GM23338 (cell line): Measurements from ENCODE around the gene KCTD1.

Source experiments
- CREB1 ChIP-seq: fragments of 250-450 bp; sonication (Bioruptor Pico); IDR thresholded peaks from 2 replicates; pipeline ENCODE4 v1.5.0; 2020; ENCODE audit warnings: low read depth, mild to moderate bottlenecking, moderate library complexity
- EZH2 ChIP-seq: fragments of 200-600 bp; sonication (generic); IDR thresholded peaks from one replicate; pipeline ENCODE4 v1.8.0; 2017; ENCODE audit warnings: antibody characterized with exemption, mild to moderate bottlenecking, low read depth; ENCODE audit not compliant: unreplicated experiment
- EZH2phosphoT487 ChIP-seq: fragments of 200-600 bp; sonication (generic); IDR thresholded peaks from one replicate; pipeline ENCODE4 v1.8.1; 2018; ENCODE audit warnings: antibody characterized with exemption; ENCODE audit not compliant: unreplicated experiment
- POLR2AphosphoS5 ChIP-seq: IDR thresholded peaks from 2 replicates; pipeline ENCODE4 v1.6.1; 2016; ENCODE audit warnings: antibody characterized with exemption, low read depth
- ZNF331 ChIP-seq: fragments of 250-450 bp; sonication (Bioruptor Pico); IDR thresholded peaks from 2 replicates; pipeline ENCODE4 v1.5.0; 2020; ENCODE audit warnings: low read depth, mild to moderate bottlenecking, moderate library complexity
- TF ChIP-seq, protein P1 (sequence below), 2 experiments: fragments of 200-600 bp in 1 of 2; sonication (generic) in 1 of 2; conservative IDR thresholded peaks; 2 replicates each; pipeline versions ENCODE4 v1.5.1 to v1.6.1; 2016 to 2017; ENCODE audit warnings: antibody characterized with exemption in 2 of 2, low read depth in 2 of 2, mild to moderate bottlenecking in 2 of 2, moderate library complexity in 1 of 2
- TF ChIP-seq, protein P2 (sequence below): IDR thresholded peaks from one replicate; pipeline ENCODE4 v1.6.1; 2018; ENCODE audit warnings: antibody characterized with exemption; ENCODE audit not compliant: unreplicated experiment
- TF ChIP-seq, protein P3 (sequence below): fragments of 250-450 bp; sonication (Bioruptor Pico); IDR thresholded peaks from 2 replicates; pipeline ENCODE4 v1.5.0; 2020; ENCODE audit warnings: mild to moderate bottlenecking, moderate library complexity

DNA sequence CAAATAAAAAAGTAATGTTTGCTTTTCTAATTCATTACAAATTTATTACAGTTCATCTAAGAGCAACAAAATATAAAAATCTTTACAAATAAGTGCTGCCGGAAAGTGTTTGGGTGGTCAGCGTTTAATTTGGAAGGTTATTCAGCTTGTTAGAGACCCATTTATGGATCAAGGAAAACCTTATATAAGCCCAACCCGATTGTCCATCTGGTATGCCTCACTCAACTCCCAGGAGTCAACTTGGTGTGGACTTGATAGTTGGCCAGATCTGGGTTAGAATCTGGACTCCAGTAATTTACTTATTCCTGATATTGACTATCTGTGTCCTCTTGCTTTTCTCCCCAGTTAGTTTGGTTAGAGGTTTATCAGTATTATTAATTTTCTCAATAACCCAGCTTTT lies 106.2 kb downstream of the KCTD1 start:
- TF ChIP-seq EZH2phosphoT487 (no peak), EZH2 (no peak), CREB1 (CRISPR knock-in tag) (no peak), ZNF331 (CRISPR knock-in tag) (no peak), POLR2AphosphoS5 (no peak)
- TF ChIP-seq, protein P1, sequence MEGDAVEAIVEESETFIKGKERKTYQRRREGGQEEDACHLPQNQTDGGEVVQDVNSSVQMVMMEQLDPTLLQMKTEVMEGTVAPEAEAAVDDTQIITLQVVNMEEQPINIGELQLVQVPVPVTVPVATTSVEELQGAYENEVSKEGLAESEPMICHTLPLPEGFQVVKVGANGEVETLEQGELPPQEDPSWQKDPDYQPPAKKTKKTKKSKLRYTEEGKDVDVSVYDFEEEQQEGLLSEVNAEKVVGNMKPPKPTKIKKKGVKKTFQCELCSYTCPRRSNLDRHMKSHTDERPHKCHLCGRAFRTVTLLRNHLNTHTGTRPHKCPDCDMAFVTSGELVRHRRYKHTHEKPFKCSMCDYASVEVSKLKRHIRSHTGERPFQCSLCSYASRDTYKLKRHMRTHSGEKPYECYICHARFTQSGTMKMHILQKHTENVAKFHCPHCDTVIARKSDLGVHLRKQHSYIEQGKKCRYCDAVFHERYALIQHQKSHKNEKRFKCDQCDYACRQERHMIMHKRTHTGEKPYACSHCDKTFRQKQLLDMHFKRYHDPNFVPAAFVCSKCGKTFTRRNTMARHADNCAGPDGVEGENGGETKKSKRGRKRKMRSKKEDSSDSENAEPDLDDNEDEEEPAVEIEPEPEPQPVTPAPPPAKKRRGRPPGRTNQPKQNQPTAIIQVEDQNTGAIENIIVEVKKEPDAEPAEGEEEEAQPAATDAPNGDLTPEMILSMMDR (conservative IDR thresholded peaks at IDR 0.05; ENCODE audit: low read depth in 2 of 2): no peak
- TF ChIP-seq, protein P2, sequence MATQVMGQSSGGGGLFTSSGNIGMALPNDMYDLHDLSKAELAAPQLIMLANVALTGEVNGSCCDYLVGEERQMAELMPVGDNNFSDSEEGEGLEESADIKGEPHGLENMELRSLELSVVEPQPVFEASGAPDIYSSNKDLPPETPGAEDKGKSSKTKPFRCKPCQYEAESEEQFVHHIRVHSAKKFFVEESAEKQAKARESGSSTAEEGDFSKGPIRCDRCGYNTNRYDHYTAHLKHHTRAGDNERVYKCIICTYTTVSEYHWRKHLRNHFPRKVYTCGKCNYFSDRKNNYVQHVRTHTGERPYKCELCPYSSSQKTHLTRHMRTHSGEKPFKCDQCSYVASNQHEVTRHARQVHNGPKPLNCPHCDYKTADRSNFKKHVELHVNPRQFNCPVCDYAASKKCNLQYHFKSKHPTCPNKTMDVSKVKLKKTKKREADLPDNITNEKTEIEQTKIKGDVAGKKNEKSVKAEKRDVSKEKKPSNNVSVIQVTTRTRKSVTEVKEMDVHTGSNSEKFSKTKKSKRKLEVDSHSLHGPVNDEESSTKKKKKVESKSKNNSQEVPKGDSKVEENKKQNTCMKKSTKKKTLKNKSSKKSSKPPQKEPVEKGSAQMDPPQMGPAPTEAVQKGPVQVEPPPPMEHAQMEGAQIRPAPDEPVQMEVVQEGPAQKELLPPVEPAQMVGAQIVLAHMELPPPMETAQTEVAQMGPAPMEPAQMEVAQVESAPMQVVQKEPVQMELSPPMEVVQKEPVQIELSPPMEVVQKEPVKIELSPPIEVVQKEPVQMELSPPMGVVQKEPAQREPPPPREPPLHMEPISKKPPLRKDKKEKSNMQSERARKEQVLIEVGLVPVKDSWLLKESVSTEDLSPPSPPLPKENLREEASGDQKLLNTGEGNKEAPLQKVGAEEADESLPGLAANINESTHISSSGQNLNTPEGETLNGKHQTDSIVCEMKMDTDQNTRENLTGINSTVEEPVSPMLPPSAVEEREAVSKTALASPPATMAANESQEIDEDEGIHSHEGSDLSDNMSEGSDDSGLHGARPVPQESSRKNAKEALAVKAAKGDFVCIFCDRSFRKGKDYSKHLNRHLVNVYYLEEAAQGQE: no peak
- TF ChIP-seq, protein P3, sequence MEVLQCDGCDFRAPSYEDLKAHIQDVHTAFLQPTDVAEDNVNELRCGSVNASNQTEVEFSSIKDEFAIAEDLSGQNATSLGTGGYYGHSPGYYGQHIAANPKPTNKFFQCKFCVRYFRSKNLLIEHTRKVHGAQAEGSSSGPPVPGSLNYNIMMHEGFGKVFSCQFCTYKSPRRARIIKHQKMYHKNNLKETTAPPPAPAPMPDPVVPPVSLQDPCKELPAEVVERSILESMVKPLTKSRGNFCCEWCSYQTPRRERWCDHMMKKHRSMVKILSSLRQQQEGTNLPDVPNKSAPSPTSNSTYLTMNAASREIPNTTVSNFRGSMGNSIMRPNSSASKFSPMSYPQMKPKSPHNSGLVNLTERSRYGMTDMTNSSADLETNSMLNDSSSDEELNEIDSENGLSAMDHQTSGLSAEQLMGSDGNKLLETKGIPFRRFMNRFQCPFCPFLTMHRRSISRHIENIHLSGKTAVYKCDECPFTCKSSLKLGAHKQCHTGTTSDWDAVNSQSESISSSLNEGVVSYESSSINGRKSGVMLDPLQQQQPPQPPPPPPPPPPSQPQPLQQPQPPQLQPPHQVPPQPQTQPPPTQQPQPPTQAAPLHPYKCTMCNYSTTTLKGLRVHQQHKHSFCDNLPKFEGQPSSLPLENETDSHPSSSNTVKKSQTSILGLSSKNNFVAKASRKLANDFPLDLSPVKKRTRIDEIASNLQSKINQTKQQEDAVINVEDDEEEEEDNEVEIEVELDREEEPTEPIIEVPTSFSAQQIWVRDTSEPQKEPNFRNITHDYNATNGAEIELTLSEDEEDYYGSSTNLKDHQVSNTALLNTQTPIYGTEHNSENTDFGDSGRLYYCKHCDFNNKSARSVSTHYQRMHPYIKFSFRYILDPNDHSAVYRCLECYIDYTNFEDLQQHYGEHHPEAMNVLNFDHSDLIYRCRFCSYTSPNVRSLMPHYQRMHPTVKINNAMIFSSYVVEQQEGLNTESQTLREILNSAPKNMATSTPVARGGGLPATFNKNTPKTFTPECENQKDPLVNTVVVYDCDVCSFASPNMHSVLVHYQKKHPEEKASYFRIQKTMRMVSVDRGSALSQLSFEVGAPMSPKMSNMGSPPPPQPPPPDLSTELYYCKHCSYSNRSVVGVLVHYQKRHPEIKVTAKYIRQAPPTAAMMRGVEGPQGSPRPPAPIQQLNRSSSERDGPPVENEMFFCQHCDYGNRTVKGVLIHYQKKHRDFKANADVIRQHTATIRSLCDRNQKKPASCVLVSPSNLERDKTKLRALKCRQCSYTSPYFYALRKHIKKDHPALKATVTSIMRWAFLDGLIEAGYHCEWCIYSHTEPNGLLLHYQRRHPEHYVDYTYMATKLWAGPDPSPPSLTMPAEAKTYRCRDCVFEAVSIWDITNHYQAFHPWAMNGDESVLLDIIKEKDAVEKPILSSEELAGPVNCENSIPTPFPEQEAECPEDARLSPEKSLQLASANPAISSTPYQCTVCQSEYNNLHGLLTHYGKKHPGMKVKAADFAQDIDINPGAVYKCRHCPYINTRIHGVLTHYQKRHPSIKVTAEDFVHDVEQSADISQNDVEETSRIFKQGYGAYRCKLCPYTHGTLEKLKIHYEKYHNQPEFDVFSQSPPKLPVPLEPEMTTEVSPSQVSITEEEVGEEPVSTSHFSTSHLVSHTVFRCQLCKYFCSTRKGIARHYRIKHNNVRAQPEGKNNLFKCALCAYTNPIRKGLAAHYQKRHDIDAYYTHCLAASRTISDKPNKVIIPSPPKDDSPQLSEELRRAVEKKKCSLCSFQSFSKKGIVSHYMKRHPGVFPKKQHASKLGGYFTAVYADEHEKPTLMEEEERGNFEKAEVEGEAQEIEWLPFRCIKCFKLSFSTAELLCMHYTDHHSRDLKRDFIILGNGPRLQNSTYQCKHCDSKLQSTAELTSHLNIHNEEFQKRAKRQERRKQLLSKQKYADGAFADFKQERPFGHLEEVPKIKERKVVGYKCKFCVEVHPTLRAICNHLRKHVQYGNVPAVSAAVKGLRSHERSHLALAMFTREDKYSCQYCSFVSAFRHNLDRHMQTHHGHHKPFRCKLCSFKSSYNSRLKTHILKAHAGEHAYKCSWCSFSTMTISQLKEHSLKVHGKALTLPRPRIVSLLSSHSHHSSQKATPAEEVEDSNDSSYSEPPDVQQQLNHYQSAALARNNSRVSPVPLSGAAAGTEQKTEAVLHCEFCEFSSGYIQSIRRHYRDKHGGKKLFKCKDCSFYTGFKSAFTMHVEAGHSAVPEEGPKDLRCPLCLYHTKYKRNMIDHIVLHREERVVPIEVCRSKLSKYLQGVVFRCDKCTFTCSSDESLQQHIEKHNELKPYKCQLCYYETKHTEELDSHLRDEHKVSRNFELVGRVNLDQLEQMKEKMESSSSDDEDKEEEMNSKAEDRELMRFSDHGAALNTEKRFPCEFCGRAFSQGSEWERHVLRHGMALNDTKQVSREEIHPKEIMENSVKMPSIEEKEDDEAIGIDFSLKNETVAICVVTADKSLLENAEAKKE (CRISPR knock-in tag): no peak
